H9 (cell line): Measurements from ENCODE around the gene GPC3. TPM values are rescaled to one million over a fixed set of nuclear protein-coding genes. Genes with fewer than 3 reads are reported as not detected.

Source experiments
- DNase-seq: peaks from one replicate; pipeline ENCODE4 v3.0.0-alpha.2; 2017
- H2AFZ ChIP-seq: one replicate; pipeline ENCODE4 v1.6.1; 2013; ENCODE audit warnings: mild to moderate bottlenecking, low read length, control low read depth, moderate library complexity
- H2AK5ac ChIP-seq: 2 replicates; pipeline ENCODE4 v1.6.1; 2013; ENCODE audit warnings: low read length, control low read depth, mixed read lengths; ENCODE audit not compliant: insufficient read length
- H2BK120ac ChIP-seq: one replicate; pipeline ENCODE4 v1.6.1; 2013; ENCODE audit warnings: low read depth, mild to moderate bottlenecking, low read length, control low read depth, inconsistent platforms; ENCODE audit not compliant: poor library complexity, severe bottlenecking
- H2BK12ac ChIP-seq: 2 replicates; pipeline ENCODE4 v1.6.1; 2013; ENCODE audit warnings: low read length, control low read depth, mixed read lengths, low read depth; ENCODE audit not compliant: insufficient read length
- H2BK15ac ChIP-seq: 2 replicates; pipeline ENCODE4 v1.6.1; 2013; ENCODE audit warnings: low read depth, low read length, control low read depth
- H2BK20ac ChIP-seq: one replicate; pipeline ENCODE4 v1.6.1; 2013; ENCODE audit warnings: low read depth, mild to moderate bottlenecking, low read length, control low read depth, inconsistent platforms; ENCODE audit not compliant: poor library complexity, severe bottlenecking
- H2BK5ac ChIP-seq: 2 replicates; pipeline ENCODE4 v1.6.1; 2013; ENCODE audit warnings: low read length, control low read depth, mixed read lengths; ENCODE audit not compliant: insufficient read length
- H3K14ac ChIP-seq: 2 replicates; pipeline ENCODE4 v1.6.1; 2013; ENCODE audit warnings: low read length, control low read depth; ENCODE audit not compliant: insufficient read depth
- H3K18ac ChIP-seq: 2 replicates; pipeline ENCODE4 v1.6.1; 2013; ENCODE audit warnings: low read depth, mild to moderate bottlenecking, mixed read lengths, low read length, control low read depth; ENCODE audit not compliant: insufficient read length
- H3K23ac ChIP-seq: 2 replicates; pipeline ENCODE4 v1.6.1; 2013; ENCODE audit warnings: low read length, control low read depth, mixed read lengths, low read depth; ENCODE audit not compliant: insufficient read length
- H3K23me2 ChIP-seq: 2 replicates; pipeline ENCODE4 v1.6.1; 2013; ENCODE audit warnings: low read depth, mild to moderate bottlenecking, mixed read lengths, low read length, control low read depth; ENCODE audit not compliant: insufficient read length, poor library complexity, severe bottlenecking
- H3K27ac ChIP-seq: 2 replicates; pipeline ENCODE4 v1.5.1; 2013; ENCODE audit warnings: low read length, control low read depth, mixed read lengths, low read depth; ENCODE audit not compliant: insufficient read length
- H3K27me3 ChIP-seq: 2 replicates; pipeline ENCODE4 v1.6.1; 2013; ENCODE audit warnings: low read length, control low read depth, inconsistent platforms; ENCODE audit not compliant: insufficient read depth
- H3K4ac ChIP-seq: 2 replicates; pipeline ENCODE4 v1.6.1; 2013; ENCODE audit warnings: low read depth, mild to moderate bottlenecking, control low read depth, inconsistent platforms, low read length, moderate library complexity
- H3K4me1 ChIP-seq: 2 replicates; pipeline ENCODE4 v1.6.1; 2013; ENCODE audit warnings: low read length, control low read depth, inconsistent platforms; ENCODE audit not compliant: insufficient read depth
- H3K4me2 ChIP-seq: 2 replicates; pipeline ENCODE4 v1.6.1; 2013; ENCODE audit warnings: low read length, control low read depth, mixed read lengths; ENCODE audit not compliant: insufficient read length, insufficient read depth
- H3K56ac ChIP-seq: 2 replicates; pipeline ENCODE4 v1.6.1; 2013; ENCODE audit warnings: low read depth, mild to moderate bottlenecking, mixed read lengths, low read length, control low read depth; ENCODE audit not compliant: insufficient read length
- H3K79me1 ChIP-seq: 2 replicates; pipeline ENCODE4 v1.6.1; 2013; ENCODE audit warnings: low read depth, mild to moderate bottlenecking, moderate library complexity, low read length, control low read depth, inconsistent platforms; ENCODE audit not compliant: insufficient read depth, poor library complexity, severe bottlenecking
- H3K79me2 ChIP-seq: 2 replicates; pipeline ENCODE4 v1.6.1; 2013; ENCODE audit warnings: low read length, control low read depth, inconsistent platforms; ENCODE audit not compliant: insufficient read depth
- H3K9ac ChIP-seq: 2 replicates; pipeline ENCODE4 v1.6.1; 2013; ENCODE audit warnings: low read length, control low read depth, mixed read lengths; ENCODE audit not compliant: insufficient read length; ENCODE audit errors: extremely low read depth
- H3K9me3 ChIP-seq: one replicate; pipeline ENCODE4 v1.6.1; 2013; ENCODE audit warnings: low read depth, low read length, inconsistent platforms; ENCODE audit not compliant: control insufficient read depth
- H3T11ph ChIP-seq: one replicate; pipeline ENCODE4 v1.6.1; 2013; ENCODE audit warnings: mild to moderate bottlenecking, low read length, control low read depth, inconsistent platforms
- H4K20me1 ChIP-seq: one replicate; pipeline ENCODE4 v1.6.1; 2013; ENCODE audit not compliant: control insufficient read depth, insufficient read length, insufficient read depth
- H4K5ac ChIP-seq: 2 replicates; pipeline ENCODE4 v1.6.1; 2013; ENCODE audit warnings: low read depth, mild to moderate bottlenecking, mixed read lengths, low read length, control low read depth; ENCODE audit not compliant: insufficient read length
- H4K8ac ChIP-seq: replicated peaks from 2 replicates; pipeline ENCODE4 v1.6.1; 2013; ENCODE audit warnings: low read length, control low read depth, mixed read lengths, low read depth; ENCODE audit not compliant: insufficient read length
- H4K91ac ChIP-seq: 2 replicates; pipeline ENCODE4 v1.6.1; 2013; ENCODE audit warnings: low read depth, mild to moderate bottlenecking, moderate library complexity, mixed read lengths, low read length, control low read depth; ENCODE audit not compliant: insufficient read length
- H3K27ac Mint-ChIP-seq, 3 experiments: 2 replicates in 2 of 3; 3 replicates in 1 of 3; pipeline ENCODE4 v1.8.0; 2020 to 2021; ENCODE audit warnings: mixed read lengths in 3 of 3, mild to moderate bottlenecking in 1 of 3, moderate library complexity in 1 of 3
- H3K27me3 Mint-ChIP-seq: 2 replicates; pipeline ENCODE4 v1.8.0; 2021; ENCODE audit warnings: low read depth, mild to moderate bottlenecking, moderate library complexity, mixed read lengths
- H3K36me3 Mint-ChIP-seq, 3 experiments: 2 replicates in 2 of 3; 3 replicates in 1 of 3; pipeline ENCODE4 v1.8.0; 2020 to 2021; ENCODE audit warnings: low read depth in 3 of 3, mixed read lengths in 3 of 3; ENCODE audit not compliant: insufficient read depth in 1 of 3
- H3K4me1 Mint-ChIP-seq, 2 experiments: 2 replicates each; pipeline ENCODE4 v1.8.0; 2020; ENCODE audit warnings: mixed read lengths in 2 of 2
- H3K4me3 Mint-ChIP-seq, 2 experiments: 2 replicates in 1 of 2; 3 replicates in 1 of 2; pipeline ENCODE4 v1.8.0; 2020 to 2021; ENCODE audit warnings: mild to moderate bottlenecking in 2 of 2, mixed read lengths in 2 of 2, moderate library complexity in 1 of 2
- H3K9me3 Mint-ChIP-seq, 2 experiments: 2 replicates in 1 of 2; 3 replicates in 1 of 2; pipeline ENCODE4 v1.8.0; 2020; ENCODE audit warnings: mild to moderate bottlenecking in 2 of 2, mixed read lengths in 2 of 2, moderate library complexity in 1 of 2
- CTCF ChIP-seq: fragments of 200-600 bp; sonication (generic); conservative IDR thresholded peaks from 3 replicates; pipeline ENCODE4 v1.8.0; 2021; ENCODE audit warnings: antibody characterized with exemption, mild to moderate bottlenecking
- WGBS: extraction: QIAGEN DNeasy Blood & Tissue Kit; methylation state at CpG from one replicate; pipeline ENCODE4 v1.1.7; 2013; ENCODE audit warnings: missing lambda C conversion rate, low lambda C conversion rate, mixed read lengths; ENCODE audit not compliant: insufficient read length; ENCODE audit errors: extremely low coverage; 5-methylcytosine and 5-hydroxymethylcytosine counted together
- total RNA-seq: library from RNA; stranded (reverse); gene quantifications from 2 replicates; pipeline ENCODE4 v1.2.1, GENCODE V29; 2021

GPC3 gene
- total RNA-seq, 1 experiment from 2014 or later, result 108 TPM

GRCh38 chrX:133908223-133908955 is 77.0 kb downstream of the GPC3 start:
- Histone ChIP-seq H4K5ac (no peak overlapping the region), H4K20me1 (no peaks in the 10 kb centered on the region), H3K56ac (no peak overlapping the region), H3K79me1 (no peaks in the 10 kb centered on the region), H3K18ac (no peak overlapping the region), H4K91ac (no peak overlapping the region), H3T11ph (no peak overlapping the region), H3K79me2 (no peaks in the 10 kb centered on the region), H2AK5ac (no peak overlapping the region), H2BK12ac (no peak overlapping the region), H3K27ac (no peak overlapping the region), H4K8ac (no peak overlapping the region), H2BK120ac (no peak overlapping the region), H2AFZ (no peak overlapping the region), H3K14ac (no peak overlapping the region), H3K23ac (no peak overlapping the region), H3K4me2 (no peak overlapping the region), H3K9ac (no peak overlapping the region), H2BK5ac (no peak overlapping the region), H3K9me3 (no peaks in the 10 kb centered on the region), H2BK20ac (no peak overlapping the region), H3K27me3 (no peaks in the 10 kb centered on the region), H3K4ac (no peak overlapping the region), H3K4me1 (peaks cover 4% of the 10 kb centered on the region; the same call in 1 of the 2 replicates), H3K23me2 (no peaks in the 10 kb centered on the region), H2BK15ac (no peak overlapping the region)
- H3K27ac Mint-ChIP-seq, result no peak overlapping the region
- H3K27me3 Mint-ChIP-seq, result no peaks in the 10 kb centered on the region
- H3K4me1 Mint-ChIP-seq, result peaks cover 25 to 40% of the 10 kb centered on the region in 2 experiments
- WGBS, result no CpG with 5 or more reads among the region's 3 CpGs
- no peaks in the 10 kb centered on the region; a peak in 1 of 7 replicates for H3K36me3 Mint-ChIP-seq
- H3K4me3 Mint-ChIP-seq, result no peak overlapping the region
- H3K9me3 Mint-ChIP-seq, result no peaks in the 10 kb centered on the region
- no peak for TF ChIP-seq CTCF
- DNase-seq, result no peak
